HUDEP-2 (cell line): Measurements from ENCODE around the gene YARS1.

ENCODE experiments used
- DNase-seq, 76 experiments: peaks; one replicate each; lab custom pipeline; 2025; ENCODE audit not compliant: unreplicated experiment in 76 of 76; lab: John Stamatoyannopoulos, UW

YARS1 gene

DNA sequence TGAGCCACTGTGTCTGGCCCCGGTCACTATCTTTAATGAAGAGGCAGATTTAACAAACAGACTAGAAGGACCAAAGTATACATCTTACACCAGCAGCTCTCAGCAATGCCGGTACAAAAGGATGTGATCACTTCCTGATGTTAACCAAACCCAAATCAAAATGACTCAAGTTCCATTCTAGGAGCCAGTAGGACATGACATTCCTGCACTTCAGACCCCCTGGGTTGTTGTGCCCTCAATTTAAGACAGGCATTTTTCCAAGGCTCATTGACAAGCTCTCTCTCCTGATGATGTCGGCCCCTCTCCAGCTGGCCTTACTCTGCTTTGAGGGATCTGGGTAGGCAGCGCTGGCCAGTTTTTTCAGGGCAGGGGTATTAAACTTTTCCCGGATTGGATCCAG is 35.1 kb downstream of the YARS1 start:
- no peak for DNase-seq

DNA sequence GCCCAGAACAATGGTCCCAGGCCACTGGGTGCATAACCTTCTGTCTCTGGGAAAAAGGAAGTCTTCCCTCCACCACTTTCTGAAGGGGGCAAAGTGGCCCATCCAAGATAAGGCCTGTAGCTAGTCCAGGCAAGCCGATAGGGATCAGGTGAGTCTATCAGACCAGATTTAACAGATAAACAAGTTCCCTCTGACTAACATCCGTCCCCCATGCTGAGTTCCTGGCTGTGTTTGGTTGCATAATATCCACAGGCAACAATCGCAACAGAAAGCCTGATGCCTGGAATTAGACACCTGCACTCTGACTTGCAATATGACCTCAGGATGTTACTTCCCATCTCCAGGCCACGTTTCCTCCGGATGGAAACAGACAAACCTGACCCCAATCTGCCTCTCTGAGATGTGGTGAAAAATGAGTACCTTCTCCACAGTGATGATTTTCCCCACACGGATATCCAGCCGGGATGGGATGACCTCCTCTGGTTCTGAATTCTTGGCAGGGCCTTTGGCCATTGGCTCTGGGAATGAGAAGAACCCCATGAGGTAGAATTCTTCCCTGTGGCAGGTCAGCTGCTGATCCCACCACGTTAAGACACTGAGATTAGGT is 36.4 kb downstream of the YARS1 start:
- no peak for DNase-seq

DNA sequence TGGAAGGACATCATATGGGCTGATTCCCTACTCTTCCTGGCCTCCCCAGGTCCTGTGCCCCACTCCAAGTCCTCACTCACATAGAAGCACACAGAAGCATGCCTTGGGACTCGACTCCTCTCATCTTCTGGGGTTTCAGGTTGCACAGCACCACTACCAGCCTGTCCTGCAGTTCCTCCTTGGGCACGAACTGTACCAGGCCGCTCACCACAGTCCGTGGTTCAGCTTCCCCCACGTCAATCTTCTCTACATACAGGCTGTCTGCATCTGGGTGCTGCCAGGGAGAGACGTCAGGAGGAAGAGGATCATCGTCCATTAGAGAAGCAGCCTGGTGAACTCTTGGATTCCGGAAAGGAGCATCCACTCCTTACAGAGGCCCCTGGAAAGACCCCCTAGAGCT is 37.2 kb downstream of the YARS1 start:
- no peak for DNase-seq

DNA sequence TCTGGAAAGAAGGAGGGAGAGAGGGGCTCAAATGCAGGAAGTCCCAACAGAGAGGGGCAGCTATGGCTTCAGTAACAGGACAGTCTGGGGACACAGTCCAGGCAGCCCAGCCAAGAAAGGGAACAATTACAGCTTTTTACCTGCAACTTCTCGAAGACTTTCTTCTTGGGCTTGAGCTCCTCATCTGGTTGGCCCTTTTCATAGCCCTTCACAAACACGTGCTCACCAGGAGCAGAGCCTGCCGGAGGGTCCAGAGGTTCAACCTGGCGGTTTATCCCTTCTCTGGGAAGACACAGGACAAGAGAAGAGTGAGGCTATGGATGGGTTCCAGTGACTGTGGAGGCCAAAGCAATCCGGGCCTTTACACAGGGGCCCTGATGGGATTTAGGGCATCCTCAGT is 37.9 kb downstream of the YARS1 start:
- no peak for DNase-seq

DNA sequence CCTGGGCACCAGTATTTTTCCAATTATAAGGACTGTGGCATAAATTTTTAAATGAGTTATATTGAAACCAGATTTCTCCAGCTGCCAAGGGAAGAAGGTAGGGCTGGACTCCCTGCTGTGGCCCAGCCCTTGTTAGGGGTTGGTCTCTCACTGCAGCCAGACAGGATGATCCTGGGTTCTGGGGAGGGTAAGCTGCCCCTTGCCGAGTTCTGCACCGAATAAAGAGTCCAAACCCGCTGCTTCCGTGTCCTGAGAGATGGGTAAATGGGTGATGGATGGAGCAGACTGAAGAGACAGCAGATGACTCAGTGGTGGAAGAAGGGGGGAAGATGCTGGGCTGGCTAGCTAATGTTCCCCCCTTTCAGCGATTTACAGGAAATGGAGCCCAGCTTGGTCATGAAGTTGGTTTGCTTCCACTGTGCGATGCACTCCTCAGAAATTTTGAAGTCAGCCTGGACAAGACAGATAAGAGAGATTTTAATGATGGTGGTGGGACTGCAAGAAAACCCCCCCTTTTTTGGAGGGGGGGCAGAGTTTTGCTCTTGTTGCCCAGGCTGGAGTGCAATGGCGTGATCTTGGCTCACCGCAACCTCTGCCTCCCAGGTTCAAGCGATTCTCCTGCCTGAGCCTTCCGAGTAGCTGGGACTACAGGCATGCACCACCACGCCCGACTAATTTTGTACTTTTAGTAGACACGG is 41.4 kb downstream of the YARS1 start:
- DNase-seq = no peak

DNA sequence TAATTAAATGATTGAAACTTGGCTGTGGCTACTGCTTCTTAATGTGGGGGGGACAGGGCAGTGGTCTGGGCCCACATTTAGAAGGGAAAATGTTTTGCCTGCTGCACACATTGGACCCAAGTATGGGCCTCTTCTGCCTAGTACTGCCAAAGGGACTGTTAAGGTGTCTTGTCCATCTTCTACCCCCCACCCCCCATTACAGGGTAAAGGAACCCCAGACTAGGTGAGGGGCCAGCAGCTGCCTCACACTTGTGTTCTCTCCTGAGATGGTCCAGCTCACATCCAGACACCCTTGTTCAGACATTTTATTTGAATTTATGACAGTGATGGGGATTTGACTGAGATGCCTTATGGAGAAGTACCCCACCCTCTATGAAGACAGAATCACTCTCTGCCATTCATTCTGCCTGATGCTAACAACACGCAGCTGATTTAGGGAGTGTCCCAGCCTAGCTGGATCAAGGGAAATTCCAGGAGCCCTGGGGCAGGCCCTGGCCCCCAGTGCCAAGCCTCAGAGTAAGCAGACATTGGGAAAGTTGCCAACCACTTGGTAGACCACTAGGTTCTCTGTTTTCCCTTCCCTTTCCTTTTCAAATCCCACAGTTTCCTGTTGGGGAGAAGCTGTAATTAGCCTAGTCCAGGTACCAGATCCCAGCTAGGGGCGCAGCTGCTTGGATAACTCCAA is 42.1 kb downstream of the YARS1 start:
- peak in 1 of 76 experiments; percentile 31 for DNase-seq

DNA sequence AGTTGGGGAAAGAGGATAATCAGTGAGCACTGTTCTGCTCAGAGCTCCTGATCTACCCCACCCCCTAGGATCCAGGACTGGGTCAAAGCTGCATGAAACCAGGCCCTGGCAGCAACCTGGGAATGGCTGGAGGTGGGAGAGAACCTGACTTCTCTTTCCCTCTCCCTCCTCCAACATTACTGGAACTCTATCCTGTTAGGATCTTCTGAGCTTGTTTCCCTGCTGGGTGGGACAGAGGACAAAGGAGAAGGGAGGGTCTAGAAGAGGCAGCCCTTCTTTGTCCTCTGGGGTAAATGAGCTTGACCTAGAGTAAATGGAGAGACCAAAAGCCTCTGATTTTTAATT is 42.7 kb downstream of the YARS1 start:
- no peak for DNase-seq

DNA sequence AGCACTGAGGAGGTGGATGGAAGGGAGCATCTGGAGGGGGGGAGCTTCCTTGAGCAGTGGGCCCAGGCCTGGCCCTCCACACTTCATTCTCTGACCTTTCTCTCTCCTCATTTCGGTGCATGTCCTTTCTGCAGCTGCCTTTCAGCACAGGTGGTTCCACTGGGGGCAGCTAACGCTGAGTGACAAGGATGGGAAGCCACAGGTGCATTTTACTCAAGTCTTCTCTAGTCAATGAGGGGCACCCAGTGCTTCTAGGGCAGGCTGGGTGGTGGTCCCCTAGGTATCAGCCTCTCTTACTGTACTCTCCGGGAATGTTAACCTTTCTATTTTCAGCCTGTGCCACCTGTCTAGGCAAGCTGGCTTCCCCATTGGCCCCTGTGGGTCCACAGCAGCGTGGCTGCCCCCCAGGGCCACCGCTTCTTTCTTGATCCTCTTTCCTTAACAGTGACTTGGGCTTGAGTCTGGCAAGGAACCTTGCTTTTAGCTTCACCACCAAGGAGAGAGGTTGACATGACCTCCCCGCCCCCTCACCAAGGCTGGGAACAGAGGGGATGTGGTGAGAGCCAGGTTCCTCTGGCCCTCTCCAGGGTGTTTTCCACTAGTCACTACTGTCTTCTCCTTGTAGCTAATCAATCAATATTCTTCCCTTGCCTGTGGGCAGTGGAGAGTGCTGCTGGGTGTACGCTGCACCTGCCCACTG is 43.2 kb downstream of the YARS1 start:
- DNase-seq = no peak

DNA sequence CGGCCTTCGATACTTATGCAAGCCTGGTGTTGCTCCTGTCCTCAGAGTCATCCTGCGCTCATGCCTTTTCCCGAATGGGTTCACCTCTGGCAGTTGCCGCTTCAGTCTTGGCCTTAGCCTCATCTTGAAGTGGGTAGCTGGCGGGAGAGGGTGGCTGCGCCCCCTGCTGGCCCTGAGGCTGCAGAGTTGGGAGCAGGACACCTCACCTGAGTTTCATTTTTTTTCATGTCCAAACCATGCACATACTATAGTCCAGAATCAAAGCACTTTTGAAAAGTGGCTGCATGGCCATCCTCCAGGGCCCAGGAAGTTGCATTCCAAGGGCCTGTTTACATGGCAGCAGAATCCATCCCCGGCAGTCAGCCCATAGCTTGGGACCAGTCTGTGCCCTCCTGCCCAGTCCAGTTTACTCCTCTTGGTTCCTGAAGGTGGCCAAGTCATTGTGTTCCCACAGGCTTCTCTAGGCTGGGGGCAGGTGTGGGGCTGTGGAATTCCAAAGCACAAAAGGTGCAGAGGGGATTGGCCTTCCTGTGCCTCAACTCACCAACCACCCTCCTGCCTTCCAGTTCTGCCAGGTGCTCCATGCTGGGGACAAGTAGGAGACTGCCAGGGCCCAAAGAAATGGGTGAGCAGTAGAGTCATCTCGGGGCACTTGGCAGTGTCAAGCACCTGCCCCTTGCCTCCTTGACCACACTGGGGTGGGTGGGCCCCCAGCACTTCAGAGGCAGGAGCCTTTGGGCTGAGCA is 44.0 kb downstream of the YARS1 start:
- DNase-seq = peak in 68 of 76 experiments; percentile 8 to 82 (median 66)

DNA sequence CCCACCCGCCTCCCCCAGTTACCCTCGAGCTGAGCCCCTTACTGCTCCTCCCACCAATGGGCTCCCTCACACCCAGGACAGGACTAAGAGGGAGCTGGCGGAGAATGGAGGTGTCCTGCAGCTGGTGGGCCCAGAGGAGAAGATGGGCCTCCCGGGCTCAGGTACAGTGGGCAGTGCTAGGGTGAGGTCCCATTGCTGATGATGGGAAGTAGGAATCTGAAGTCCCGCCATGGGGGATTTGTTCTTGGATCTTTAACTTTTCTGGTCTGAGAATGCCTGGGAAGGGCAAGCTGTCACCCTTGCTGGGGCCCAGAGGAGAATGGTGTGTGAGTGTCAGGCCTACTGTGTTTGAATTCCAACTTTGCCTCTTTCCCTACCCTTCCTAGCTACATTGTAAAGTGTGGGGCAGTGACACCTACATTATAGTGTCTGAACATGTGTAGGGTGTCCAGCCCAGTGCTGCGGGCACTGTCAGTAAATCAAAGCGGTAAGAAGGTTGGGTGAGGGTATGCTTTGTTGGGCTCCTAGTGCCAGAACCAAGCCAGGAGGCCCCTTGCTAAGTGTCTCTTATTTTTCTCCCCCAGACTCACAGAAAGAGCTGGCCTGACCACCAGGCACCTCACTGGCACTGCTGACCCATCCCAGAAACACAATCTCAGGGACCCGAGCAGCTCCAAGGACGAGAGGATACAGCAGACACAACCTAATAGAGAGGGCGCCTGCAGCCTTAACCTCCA is 44.7 kb downstream of the YARS1 start:
- no peak for DNase-seq

DNA sequence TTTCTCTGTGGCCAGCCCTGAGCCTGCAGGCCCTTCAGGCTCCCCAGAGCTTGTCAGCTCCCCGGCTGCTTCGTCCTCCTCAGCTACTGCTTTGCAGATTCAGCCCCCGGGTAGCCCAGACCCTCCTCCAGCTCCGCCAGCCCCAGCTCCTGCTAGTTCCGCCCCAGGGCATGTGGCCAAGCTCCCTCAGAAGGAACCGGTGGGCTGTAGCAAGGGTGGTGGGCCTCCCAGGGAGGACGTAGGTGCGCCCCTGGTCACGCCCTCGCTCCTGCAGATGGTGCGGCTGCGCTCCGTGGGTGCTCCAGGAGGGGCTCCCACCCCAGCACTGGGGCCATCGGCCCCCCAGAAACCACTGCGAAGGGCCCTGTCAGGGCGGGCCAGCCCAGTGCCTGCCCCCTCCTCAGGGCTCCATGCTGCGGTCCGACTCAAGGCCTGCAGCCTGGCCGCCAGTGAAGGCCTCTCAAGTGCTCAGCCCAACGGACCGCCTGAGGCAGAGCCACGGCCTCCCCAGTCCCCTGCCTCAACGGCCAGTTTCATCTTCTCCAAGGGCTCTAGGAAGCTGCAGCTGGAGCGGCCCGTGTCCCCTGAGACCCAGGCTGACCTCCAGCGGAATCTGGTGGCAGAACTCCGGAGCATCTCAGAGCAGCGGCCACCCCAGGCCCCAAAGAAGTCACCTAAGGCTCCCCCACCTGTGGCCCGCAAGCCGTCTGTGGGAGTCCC is 45.4 kb downstream of the YARS1 start:
- no peak for DNase-seq

DNA sequence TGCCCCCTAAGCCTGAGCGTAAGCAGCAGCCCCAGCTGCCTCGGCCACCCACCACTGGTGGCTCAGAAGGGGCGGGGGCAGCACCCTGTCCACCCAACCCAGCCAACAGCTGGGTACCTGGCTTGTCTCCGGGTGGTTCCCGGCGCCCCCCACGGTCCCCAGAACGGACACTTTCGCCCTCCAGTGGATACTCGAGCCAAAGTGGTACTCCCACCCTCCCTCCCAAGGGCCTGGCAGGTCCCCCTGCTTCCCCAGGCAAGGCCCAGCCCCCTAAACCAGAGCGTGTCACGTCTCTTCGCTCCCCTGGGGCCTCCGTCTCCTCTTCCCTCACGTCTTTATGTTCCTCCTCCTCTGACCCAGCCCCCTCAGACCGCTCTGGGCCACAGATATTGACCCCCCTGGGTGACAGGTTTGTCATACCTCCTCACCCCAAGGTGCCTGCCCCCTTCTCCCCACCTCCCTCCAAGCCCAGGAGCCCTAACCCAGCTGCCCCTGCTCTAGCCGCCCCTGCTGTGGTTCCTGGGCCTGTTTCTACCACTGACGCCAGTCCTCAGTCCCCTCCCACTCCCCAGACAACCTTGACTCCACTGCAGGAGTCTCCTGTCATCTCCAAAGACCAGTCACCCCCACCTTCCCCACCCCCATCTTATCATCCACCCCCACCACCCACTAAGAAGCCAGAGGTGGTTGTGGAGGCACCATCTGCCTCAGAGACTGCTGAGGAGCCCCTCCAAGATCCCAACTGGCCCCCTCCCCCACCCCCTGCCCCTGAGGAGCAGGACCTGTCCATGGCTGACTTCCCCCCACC is 46.2 kb downstream of the YARS1 start:
- DNase-seq = no peak

DNA sequence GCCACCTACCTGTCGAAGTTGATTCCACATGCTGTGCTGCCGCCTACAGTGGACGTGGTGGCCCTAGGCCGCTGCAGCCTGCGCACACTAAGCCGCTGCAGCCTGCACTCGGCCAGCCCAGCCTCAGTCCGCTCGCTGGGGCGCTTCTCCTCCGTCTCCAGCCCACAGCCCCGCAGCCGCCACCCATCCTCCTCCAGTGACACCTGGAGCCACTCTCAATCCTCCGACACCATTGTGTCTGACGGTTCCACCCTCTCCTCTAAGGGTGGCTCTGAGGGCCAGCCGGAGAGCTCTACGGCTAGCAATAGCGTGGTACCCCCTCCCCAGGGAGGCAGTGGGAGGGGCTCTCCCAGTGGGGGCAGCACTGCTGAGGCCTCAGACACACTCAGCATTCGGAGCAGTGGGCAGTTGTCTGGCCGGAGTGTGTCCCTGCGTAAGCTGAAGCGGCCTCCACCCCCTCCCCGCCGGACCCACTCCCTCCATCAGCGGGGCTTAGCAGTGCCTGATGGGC is 46.9 kb downstream of the YARS1 start:
- DNase-seq = no peak

DNA sequence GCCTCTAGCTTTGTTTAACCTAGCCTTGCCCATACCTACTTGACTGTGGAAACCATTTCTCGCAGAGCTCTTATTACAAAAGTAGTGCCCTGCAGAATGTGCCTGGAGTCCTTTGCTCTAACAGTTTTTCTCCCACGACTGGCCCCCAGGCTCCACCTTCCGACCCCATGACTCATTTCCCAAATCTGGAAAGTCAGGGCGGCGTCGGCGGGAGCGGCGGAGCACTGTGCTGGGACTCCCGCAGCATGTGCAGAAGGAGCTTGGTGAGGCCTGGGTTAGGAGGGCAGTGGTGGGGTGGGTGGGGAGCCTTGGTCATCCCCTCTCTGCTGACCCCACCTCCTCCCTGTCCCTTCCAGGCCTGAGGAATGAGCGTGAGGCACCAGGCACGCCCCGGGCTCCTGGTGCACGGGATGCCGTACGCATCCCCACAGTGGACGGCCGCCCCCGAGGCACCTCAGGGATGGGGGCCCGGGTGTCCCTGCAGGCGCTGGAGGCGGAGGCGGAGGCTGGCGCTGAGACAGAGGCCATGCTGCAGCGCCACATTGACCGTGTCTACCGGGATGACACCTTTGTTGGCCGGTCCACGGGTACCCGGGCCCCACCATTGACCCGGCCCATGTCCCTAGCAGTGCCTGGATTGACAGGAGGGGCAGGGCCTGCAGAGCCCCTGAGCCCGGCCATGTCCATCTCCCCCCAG is 47.5 kb downstream of the YARS1 start:
- DNase-seq = no peak

DNA sequence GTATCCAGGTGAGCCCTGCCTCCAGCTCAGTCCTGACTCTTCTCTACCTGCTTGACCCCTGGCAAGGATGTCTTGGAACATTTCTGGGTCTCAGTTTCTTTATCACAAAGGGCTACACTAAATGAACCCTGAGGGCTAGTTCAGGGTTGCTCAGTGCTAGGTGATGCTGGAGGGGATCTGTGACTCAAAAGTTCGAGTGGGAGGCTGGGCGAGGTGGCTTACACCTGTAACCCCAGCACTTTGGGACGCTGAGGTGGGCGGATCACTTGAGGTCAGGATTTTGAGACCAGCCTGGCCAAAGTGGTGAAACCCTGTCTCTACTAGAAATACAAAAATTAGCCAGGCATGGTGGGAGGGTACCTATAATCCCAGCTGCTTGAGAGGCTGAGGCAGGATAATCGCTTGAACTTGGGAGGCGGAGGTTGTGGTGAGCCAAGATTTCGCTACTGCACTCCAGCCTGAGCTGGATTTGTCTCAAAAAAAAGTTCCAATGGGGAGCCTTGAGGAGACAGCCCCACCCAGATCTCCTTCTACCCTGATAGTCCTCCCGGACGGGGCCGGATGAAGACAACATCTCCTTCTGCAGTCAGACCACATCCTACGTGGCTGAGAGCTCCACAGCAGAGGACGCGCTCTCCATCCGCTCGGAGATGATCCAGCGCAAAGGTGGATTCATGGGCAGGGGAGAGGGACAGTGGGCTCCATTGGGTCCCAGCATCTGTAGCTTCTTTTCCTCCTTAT is 48.9 kb downstream of the YARS1 start:
- DNase-seq = no peak

DNA sequence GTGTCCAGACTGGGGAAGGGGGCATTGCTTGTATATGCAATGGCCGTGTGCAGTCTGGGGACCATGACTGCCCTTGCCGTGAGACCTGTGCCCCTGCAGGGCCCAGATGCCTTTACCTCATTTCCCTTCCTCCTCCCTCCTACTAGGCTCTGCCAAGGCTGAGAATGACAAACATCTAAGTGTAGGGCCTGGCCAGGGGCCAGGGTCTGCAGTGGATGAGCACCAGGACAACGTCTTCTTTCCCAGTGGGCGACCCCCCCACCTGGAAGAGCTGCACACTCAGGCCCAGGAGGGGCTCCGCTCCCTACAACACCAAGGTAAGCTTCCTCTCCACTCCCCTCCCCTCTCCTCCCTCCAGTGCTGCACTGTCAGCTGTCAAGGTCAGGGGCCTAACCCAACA is 49.5 kb downstream of the YARS1 start:
- DNase-seq = no peak

DNA sequence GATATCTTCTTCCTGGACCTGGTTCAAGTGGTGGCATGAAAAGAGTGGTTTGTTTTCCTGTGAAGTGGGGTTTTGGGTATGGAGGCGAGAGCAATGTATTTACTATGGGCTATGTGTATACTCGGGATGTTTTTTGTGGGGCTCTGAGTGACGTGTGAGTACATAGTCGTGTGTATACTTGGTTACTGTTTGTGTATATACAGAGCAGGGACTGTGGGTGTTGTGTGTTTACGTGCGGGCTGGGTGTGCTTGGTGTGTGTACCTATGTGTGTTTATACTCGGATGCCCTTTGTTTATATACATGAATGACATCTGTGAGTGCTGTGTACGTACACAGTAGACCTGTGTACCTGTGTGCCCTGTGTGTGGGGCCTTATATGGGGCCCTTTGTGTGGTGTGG is 50.0 kb downstream of the YARS1 start:
- DNase-seq = no peak
